GM19351 (cell line): ENCODE data around the gene TLE4.
"Not testable (repeated sequence)": the region's sequence is repeated elsewhere in the genome, so short reads cannot be mapped to it uniquely, and the experiment has no call there.

Experiments
- ATAC-seq: cut with Tn5 transposase; IDR thresholded peaks from one replicate; pipeline ENCODE4 v1.9.1; 2021; ENCODE audit warnings: mild to moderate bottlenecking, moderate library complexity; ENCODE audit not compliant: unreplicated experiment

Gene TLE4

DNA sequence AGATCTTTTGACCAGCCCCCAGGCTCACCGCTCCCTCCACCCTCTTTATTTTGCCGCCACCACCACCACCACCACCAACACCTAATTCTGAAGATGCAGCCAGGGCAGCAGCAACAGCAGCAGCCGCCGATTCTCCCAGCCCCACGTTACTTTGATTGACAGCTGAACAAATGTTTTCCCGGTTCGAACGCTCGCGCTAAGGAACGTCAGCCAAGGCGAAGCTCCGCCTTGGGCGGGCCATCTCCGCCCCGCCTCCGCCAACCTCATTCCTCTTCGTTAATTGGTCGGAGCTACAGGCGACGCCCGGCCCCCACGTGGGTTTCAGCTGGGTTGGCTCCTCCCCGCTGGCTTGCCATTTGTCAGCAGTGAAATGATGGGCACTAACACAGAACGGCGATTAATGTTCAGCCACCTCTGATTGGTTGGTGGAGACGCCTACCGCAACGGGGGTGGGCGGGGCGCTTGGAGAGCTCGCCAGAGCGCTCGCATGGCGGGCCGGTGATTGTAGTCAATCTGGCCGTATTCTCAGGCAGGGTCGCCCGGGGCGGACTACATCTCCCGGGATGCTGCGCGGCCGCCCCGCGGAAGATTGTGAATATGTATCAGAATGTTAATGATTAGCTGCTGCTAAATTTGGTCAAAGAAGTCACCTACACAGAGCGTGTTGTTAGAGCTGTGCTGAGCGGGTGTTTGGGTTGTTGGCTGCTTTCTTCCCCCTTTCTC is at the start of gene TLE4:
Gene TLE4 (plus strand): TSS at position 657 of the 723 bp plus-strand sequence. CDS start 826 bp downstream, outside the sequence.
- peak; percentile 75 for ATAC-seq

DNA sequence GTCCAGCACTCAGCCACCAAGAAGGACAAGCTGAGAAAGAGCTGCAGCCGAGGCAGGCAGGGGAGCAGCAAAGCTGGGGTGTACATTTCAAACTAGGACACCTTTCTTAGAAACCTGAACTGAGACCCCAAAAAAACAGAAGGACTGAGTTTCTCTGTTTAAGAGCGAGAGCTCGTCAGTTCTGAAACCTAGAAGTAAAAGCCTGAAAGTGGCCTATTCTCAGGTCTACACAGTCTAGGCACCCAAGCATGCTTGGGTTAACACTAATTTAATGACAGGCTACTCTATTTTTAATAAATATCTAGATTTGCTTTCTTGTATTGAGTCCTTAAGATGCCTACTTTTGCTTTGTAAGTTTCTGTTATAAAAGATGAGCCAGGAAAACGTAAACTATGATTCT is 49.0 kb upstream of the TLE4 start:
- no peak for ATAC-seq

DNA sequence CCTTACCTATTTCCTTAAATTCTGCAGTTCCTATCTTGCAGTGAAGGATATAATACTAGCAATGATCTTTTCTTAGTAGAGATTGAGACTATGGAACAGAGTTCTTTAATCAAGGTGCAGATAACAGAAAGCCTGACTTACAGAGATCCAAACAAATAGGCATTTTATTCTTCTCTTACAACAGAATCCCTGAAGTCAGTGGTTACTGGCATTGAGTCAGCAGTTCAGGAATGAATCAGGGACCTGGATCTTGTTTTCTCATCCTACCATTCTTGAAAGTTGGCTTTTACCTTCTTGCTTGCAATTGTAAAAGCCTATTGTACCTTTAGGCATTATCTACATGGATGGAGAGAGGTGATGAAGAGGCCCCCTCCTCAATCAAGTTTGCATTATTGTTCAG is 47.5 kb upstream of the TLE4 start:
- no peak for ATAC-seq

DNA sequence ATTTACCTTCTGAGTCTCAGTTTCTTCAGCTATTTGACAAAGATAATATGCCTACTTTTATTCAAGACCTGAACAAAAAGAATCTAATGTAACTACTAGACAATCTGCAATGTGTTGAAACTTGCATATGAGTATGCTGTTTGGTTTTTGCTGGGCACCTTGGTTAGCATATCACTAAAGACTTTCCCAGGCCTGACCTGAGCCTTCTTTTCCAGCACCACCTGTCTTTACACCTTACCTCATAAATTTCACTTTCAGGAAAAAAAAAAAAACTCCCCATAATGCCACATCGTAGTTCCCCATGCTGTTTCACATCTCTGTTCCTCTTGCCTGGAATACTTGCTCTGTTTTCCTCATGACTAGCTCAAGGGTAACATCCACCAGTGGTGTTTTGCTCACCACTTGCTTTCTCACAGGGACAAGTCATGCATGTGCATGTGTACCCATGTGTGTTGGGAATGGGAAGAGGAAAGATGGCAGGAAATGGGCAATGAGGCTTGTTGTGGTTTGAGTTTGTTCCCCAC is 45.6 kb upstream of the TLE4 start:
- ATAC-seq: no peak

DNA sequence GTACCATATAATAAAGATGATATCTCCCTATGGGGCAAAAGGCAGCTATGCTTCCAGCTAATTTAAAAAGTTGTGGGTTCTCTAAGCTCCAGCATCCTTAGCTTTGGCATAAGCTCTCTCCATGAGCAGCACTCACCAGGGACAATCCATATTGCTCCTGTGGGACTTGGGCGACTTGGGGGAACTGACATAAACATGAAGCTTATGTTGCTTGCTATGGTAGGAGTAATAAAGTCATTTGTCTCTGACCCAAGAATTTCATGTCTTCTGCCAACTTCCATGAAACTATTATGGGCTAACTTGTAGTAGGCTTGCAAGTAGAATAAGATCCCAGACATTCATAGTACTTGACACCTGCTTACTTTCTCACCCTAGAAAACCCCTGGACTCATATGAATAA is 36.2 kb upstream of the TLE4 start:
- ATAC-seq: no peak

DNA sequence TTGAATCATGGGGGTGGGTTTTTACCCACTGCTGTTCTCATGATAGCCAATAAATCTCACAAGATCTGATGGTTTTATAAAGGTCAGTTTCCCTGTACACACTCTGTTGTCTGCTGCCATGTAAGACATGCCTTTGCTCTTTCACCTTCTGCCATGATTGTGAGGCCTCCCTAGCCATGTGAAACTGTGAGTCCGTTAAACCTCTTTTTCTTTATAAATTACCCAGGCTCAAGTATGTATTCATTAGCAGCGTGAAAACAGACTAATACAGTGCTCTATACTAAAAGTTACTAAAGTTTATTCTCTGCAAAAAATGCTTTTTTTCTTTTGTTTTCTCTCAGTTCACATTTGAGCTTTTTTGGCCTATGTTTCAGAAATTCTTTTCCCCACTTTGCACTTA is 33.9 kb upstream of the TLE4 start:
- no peak for ATAC-seq

DNA sequence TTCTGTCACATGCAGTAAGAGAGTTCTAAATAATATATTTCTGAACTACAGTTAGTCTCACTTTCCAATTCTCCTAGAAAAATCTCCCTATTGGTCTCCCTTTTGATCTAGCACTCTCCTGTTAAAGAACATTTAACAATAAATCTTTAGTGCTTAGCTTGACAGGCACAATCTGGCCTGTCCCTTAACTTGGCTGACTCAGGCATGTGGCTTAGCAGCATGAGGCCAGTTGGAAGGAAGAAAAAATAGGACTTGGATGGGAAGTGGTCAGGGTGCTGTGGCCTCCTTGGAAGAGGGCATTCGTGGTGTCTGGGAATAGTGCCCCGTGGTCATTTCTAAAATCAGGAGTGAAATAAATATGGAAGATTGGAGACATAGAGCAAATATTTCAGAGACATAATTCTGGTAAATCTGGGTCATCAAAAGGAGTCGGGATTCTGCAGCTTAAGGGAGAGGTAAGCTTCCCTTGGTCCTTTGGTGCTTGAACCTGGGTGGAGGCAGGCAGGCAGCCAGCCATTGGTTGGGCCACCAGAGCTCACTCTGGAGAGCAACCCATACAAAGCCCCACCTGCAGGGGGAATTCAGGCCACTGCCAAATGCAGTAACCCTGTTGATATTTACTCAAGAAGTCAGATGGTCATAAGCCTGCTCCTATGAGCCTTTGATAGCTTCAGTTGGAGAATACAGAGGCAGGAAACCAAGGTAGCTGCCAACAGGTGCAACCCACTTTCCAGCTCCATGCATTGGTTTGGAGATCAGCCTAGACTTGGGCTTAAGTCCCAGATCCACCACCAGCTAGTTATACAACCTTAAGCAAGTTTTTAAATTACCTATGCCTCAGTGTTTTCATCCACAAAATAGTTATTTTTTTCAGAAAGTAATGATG is 28.8 kb upstream of the TLE4 start:
- ATAC-seq: no peak

DNA sequence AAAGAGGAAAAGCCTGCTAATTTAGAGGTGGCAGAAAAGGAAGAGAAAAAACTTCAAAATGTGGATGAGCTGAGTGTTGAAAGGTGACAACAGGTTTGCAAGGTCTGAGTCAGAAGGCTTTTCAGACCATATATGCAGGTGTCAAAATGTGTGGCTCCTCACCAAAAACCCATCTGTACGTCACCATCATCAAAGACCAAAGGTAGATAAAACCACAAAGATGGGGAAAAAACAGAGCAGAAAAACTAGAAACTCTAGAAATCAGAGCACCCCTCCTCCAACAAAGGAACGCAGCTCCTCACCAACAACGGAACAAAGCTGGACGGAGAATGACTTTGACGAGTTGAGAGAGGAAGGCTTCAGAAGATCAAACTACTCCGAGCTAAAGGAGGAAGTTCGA is 27.4 kb upstream of the TLE4 start:
- ATAC-seq: not testable (repeated sequence)

DNA sequence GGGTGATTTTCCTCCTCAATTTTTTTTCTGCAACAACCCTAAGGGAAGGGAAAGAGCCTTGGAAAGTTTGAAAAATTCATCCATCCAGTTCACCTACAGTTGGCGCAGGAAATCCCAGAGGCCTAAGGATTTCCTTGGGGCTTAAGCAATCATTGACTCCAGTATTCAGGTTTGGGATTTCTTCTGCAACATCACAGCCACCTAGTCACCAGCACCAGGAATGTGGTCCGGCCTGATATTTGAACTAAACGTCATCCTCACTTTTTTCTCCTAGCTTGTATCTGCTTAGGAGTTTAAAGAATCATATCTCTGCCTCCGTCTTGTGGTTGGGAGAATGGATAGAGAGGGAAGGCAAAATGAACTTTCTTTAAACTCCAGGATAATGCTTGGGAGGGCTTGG is 20.2 kb upstream of the TLE4 start:
- no peak for ATAC-seq

DNA sequence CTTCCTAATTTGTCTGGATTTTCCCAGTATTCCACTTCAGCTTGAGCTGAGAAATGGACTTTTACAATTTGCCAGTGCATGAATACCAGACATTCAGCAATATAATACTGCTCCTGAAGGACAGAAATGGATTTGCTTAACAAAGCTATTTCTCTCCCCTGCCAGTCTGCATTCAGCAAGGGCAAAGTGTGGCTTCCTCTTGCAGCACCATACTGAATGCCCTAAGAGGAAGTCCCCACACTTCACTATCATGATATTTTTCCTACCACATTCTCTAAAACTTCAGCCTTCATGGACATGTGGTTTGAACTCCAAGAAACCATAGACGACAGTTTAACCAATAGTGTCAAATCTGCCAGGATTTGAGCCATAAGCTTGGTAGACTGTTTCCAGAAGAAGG is 19.8 kb upstream of the TLE4 start:
- ATAC-seq: no peak

DNA sequence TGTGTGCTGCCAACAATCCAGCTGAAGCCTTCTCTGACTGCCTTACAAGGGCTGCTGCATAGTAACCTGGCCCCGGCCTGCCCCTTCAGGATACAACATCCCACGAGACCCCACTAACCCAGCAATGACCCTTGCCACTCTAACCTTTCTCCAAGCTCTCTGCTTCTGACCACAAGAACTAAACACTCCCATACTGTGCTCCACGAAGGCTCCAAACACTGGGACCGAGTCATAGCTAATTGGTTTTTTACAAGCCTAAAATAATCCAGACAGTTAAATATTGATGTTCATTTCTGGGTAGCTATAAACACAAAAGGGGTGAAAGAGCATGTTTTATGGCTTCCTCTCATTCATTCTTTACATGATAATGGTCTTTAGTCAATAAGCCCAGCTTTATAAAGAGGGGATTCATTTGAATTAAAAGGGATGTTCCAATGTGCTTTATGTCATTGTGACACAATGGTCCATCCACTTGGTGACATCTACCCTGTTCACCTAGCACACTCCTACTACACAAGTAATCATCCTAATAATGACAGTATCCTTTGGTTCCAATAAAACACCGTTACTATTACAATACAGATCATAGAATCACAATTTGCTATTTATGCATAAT is 16.2 kb upstream of the TLE4 start:
- ATAC-seq: no peak

DNA sequence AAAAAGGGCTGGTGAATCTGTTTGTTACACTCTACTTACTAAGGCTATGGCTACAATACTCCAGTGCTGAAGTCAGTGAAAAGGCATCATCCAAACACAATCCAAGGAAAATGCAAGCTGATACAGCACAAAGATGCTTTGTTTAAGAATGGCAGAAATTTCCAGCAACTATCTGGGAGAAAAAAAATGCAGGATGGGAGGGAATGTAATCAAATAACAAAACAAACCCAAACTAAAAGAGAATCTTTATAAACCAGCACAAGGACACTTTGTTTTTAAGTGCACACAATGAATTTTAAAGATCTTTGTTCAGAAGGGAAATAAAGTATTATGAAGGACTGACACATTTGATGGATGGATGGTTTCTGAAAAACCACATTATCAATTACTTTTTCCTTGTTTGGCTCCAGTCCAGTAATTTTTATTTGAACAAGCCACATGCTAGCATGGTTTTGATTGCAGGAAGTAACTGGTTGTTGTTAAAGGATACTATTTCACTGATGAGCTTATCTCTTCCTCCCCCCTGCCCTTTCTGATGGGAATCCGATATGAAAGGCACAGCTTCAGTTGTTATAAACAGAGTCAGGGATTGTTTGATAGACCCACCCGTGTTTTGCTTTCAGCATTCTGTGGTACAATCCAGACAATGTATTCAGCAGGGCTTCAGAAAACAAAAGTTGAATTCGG is 12.1 kb upstream of the TLE4 start:
- no peak for ATAC-seq

DNA sequence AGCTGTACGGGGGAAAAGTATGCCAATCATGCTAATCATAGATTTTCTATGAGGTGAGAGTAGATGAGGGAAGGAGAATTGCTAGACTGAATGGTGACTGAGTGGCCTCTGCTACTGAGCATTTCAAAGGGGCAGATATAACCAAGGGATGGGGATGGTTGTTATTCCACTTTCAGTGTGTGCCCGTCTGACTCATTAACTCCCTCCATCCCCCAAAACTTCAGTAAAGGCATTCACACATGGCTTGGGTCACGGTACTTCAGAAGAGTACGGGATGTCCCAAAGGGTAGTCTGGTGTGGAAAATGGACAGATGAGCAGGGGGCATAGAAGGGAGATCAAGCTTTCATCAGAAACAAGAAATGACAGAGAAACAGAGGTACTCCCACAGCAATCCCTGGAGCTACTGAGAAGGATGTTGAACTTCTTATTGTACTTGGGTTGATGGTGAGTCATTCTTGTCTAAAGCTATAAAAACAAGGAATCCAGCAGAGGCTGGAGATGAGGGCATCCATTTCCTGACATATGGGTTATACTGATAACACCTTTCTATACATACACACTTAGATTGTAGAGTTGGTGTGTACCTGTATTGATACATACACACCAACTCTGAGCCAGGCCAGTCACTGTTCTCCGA is 8.9 kb upstream of the TLE4 start:
- ATAC-seq: no peak

DNA sequence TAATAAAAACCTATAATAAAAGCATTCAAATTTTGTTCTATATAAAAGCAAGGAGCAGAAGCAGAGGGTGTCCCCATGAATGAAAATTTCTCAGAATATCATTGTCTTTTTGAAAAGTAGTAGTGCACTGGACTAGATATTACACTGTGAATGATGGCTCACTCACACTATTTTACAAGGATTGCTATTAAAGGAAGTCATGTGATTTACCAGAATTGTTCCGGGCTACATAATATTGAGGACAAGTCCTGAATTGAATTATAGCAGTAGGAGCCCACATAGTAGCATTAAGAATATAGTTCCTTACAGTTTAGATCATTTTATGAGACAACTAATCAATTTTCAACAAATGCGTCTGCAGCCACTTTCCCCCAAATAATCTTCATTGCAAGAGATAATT is 7.7 kb upstream of the TLE4 start:
- ATAC-seq: no peak

DNA sequence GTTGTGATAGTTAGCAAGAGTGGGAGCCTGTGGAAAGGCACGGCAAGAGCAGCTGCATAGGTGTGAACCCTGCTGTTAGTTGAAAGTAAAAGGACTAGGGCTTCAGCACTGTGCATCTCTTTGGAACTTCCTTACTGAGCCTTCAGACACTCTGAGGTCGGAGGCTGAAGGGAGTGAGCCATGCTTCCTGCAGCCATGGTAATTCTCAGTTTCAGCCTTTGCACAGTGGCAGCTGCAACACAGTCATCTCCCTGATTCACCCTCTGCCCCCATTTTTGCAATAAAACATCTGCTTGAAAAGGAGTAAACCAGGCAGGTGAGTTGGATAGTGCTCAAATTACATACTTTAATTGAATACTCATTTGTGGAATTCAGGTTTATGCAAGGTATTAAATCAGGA is 6.5 kb upstream of the TLE4 start:
- ATAC-seq: peak; percentile 80

DNA sequence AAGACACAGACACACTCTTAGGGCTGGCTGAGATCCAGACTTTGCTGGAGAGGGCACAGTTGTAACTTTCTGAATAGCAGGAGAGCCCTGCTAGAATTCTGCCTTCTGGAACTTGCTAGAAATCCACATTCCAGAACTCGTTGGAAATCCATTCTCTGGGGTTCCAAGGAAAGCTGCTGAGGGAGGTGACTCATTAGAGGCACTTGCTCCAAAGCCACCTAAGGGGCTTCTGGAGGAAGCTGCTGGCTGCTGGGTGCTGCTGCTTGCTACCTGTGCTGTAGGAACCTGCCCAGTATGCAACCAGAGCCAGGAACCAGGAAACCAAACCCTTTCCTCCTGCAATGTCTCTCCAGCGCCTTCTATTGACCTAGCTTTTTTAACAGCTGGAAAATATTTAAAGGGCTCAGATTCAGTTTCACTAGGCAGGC is 4.1 kb upstream of the TLE4 start:
- ATAC-seq: no peak

DNA sequence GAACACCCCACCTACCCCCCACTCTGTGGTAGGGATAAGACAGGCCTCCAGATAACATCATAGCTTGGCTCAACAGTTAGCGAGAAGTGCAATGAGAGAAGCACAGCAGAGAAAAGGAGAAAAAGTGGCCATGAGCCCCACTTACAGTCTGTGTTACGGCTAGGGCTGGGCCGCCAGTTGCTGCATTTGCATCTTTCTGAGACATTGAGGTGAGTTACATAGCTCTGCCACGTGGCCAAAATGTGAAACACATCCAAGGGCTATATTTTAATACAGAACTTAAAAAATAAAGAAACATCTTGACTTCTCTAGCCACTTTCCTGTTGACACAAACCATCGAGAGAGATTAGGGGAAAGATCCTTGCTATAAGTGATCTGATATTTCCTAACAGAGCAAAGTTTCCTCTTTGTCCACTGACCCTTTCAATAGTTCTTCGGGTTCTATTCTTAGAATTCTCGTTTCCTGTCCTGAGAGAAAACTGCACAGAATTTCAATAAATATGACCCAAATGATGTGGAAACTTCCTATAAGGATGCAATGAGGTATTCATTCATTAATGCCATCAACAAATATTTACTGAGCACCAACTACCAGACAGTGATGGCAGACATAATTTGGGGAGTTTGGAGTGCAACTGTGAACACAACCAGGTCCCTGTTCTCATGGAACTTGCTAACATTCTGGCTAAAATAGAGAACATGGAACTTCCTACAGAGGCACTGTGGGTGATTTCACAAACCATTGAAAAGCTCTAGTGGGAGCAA is 3.2 kb upstream of the TLE4 start:
- ATAC-seq: no peak

DNA sequence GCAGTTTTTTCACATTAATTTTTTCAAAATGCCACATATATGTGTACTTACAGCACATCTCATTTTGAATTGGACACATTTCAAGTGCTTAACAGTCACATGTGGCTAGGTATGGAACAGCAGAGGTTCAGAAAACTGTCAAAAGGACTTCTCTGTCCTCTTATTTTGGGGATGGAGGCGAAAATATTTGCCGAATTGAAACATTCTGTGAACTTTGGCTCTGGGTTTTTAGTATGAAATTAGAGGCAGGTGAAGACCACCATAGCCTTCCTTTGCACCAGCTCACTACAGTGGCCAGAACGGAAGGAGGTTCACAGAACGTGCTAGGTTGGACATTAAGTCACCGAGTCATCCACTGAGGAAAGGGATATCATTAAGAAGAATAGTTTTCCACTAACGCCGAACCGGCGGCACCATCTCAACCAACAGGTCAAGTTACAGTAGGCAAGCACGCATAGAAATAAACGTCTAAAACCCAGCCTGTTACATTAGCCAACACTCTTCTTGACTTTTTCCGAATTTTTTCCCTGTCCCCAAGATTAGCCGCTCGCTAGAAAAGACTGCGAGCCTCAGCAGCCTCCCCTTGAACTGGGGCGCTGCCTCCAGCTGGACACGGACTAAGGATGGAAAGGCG is 1.8 kb upstream of the TLE4 start:
- no peak for ATAC-seq
